ENCODE data around the gene PLSCR4.

- no peak for TF ChIP-seq EP300 (IDR thresholded peaks at IDR 0.05)
- no peak for TF ChIP-seq CTCF (IDR thresholded peaks at IDR 0.05)
- no peak for TF ChIP-seq POLR2A (IDR thresholded peaks at IDR 0.05)
- TF ChIP-seq POLR2AphosphoS5 (IDR thresholded peaks at IDR 0.05): no peak
These were observed 105.3 kb downstream of the PLSCR4 start for GRCh38 chr3:146145642-146146041.

Data from gastroesophageal sphincter (tissue), 3 donors.